NB4 (cell line): ENCODE data around the gene CACNA2D3.

Source experiments
- CTCF ChIP-seq: IDR thresholded peaks from one replicate; pipeline ENCODE4 v1.5.1; 2012; ENCODE audit warnings: low read depth, low read length
- POLR2A ChIP-seq: IDR thresholded peaks from 2 replicates; pipeline ENCODE4 v1.6.1; 2011; ENCODE audit warnings: mild to moderate bottlenecking; ENCODE audit not compliant: insufficient read length; ENCODE audit errors: extremely low read depth

- TF ChIP-seq CTCF, result peak; percentile 42
- no peak for TF ChIP-seq POLR2A
Measured at GRCh38 chr3:54146506-54147239, 24.3 kb downstream of the CACNA2D3 start.
